ENCODE data around the gene LPCAT2.

Gene LPCAT2

DNA sequence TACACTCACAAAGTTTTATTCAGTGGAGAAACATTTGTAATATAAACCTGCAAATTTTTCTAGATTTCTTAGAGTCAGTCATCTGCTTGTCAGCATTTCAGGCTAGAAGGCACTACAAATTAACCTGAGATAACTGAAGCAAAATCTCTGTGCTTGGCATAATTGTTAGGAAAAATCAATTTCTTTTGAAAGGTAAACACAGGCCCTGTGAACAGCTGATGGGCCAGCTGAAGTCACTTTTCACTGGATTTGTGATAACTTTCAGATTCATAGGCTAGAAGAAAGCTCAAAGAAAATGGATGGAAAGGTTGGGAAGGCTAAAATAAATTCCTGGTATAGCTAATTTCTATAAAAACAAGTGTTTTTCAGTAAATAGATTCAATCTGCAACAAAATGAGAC, 112.9 kb downstream of the LPCAT2 start:
- no peak for DNase-seq

DNA sequence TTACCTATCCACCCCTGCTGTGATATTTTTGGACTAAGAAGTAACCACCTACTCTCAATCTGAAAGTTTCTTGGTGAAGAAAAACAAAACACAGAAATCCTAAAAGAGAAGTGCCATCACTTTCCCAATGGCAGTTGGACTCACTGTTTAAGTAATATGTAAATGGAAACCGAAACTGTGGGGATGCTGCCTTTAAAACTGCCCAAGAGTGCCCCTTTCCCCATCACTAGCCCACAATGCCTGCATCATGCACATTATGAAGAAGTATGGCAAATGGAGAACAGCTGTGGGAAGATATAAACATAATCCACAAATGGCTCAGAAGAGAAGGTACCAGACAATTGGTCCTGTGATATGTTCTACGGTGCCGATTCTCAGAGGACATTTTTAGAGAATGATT, 113.4 kb downstream of the LPCAT2 start:
- DNase-seq, result no peak

DNA sequence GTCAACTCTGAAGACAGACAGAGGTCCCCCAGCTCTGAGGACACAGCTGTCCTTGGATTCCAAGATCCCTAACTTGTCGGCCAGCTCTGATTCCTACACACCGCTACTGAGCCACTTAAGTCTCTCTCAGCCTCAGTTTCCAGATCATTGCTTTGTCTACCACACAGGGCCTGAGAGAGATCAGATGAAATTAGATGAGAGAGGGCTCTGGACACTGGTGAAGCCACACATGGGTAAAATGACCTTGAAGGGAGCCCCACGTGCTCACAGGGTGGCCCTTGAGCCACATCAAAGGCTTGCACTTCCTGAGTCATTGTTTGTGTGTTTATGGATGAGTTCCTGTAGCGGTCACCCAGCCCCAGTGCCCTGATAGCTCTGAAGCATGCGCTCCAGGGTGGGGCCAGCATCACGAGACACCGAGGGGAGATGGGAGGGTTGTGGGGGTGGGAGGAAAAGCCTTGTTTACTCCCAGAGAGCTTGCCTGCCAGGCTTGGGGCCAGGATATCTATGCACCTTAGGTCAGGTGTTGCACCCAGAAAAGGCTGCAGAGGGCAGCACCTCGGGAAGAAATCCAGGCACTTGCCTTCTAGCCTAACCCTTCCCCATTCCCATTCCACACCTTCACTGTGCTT, 114.2 kb downstream of the LPCAT2 start:
- no peak for DNase-seq

DNA sequence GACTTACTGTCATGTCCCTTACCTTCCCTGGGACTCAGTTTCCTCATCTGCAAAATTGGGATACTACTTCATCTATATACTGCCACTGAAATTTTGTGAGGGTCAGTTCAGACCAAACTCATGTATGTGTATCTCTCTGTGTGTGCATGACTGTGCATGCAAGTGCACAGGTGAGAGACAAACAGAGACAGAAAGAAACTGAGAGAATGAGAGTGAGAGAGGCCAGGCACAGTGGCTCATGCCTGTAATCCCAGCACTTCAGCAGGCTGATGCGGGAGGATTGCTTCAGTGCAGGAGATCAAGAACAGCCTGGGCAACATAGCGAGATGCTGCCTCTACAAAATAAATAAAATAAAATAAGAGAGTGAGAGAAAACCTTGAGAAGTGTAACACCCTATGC, 114.8 kb downstream of the LPCAT2 start:
- no peak for DNase-seq

DNA sequence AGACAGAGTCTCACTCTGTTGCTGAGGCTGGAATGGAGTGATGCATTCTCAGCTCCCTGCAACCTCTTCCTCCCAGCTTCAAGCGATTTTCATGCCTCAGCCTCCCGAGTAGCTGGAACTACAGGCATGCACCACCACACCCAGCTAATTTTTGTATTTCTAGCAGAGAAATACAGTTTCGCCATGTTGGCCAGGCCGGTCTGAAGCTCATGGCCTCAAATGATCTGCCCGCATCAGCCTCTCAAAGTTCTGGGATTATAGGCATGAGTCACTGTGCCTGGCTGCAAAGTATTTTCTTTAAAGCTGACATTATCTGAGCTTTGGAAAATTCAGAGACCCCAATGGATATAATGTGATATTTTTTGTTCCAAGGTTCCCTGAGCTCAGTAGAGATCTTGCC, 115.8 kb downstream of the LPCAT2 start:
- no peak for DNase-seq

DNA sequence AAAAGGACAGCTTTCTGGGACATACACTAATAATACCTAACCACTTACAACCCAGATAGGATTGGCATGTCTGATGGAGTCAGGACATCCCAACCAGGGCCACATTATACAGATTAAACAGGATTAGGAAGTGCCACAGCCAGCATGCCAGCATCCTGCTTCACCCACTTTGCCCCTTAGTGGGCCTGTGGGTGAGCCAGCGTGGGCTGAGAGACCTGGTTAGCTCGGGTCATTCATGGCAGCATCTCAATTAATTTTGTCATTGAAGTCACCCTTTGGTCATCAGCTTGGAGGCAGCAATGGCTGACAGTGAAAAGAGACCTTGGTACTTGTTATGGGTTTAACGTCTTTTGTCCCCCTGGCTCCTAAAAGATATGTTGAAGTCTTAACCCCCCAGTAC, 117.0 kb downstream of the LPCAT2 start:
- DNase-seq, result no peak

DNA sequence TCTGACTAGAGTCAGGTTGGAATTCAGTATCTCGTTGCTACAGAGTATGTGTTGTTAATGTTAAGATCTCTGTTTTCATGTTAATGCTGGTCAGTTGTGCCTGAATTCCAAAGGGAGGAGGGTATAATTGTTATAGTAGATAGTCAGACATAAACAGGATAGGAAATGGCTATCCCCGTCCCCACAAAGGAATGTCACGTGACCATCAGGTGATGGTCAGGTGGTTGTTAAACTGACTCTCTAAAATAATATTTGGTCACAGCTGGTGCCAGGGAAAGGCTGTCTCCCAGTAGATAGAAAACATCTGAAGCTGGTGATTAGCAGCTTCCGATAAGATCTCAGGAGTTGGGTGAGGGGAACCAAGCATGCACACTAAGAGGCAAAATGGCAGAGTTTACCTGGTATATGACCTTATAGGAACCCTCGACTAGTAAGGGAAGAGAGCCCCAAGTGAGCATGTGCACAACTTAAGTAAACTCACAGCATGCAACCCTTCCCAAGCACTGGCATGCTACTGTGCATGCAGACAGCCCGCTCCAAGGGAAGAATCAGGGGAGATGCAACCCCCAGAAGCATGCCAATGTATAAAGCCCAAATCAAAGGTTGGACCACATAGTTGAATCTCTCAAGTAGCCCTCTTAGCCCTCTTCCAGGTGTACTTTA, 119.6 kb downstream of the LPCAT2 start:
- no peak for DNase-seq

DNA sequence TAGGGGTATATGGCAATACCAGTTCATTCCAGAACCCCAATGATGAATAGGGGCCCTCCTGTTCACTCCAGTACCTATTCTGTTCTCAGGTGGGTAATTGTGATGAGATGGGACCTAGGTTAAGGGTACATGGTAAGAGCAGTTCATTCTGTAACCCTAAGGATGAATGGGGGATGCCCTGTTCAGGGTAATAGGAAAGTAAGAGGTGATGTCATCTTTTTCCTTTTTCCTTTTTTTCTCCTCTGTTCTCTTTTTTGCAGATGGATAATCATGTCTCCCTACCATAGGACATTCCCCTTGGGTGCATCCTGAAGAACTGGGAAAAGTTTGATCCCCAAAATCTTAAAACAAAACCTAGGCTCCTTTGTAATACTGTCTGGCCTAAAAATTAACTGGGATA, 121.9 kb downstream of the LPCAT2 start:
- no peak for DNase-seq

DNA sequence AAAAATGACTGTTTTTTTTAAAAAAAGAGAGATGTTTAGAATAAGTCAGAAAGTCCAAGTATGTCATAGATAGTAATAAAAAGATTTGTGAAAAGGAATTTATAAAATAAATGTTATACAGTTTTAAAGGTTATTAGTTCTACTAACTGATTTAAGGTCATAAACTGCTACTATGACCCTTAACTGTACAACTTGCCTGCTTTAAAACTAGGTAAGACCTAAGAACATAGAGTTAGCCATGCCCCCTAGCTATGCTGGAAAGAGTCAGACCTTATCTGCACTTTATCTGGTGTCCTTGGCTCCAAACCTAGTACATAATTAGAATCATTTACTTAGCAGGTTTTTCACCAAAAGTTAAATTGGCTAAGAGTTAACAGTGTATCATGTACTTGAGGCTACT, 123.4 kb downstream of the LPCAT2 start:
- DNase-seq, result no peak

DNA sequence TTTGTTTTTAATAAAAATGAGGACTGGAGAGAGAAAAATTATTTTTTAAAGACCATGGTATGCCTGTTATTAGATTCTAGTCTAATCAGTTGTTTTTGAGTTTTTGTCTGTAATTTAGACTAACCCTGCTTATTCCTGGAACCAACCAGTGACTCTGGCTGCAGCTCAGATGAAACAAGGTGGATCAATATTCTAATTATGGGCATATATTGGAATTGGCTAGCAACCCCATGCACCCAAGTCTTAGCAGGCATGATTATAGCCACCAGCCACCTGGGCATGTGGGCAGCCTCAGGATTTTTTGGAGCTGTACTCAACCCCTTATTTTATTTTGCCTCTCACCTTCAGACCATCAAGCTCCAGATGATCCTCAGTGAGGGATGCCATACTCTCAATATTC, 125.3 kb downstream of the LPCAT2 start:
- DNase-seq, result no peak

Data from NCI-H524 treated with DMSO at 0.1 percent for 48 hours (cell line).